DND-41 (cell line): ENCODE data around the gene RACK1.
A peak's percentile ranks its signal among the peaks of the same experiment; 100 is the strongest.

Source experiments
- CTCF ChIP-seq: IDR thresholded peaks from 2 replicates; pipeline ENCODE4 v1.5.1; 2012; ENCODE audit warnings: borderline replicate concordance, low read length, moderate library complexity, mild to moderate bottlenecking; ENCODE audit not compliant: poor library complexity, severe bottlenecking; ENCODE audit errors: extremely low read depth
- EZH2 ChIP-seq: IDR thresholded peaks from 3 replicates; pipeline ENCODE4 v1.6.1; 2012; ENCODE audit warnings: borderline replicate concordance, low read depth, mild to moderate bottlenecking, moderate library complexity, low read length, inconsistent platforms; ENCODE audit not compliant: severe bottlenecking

- peak; percentile 59 for TF ChIP-seq CTCF
- no peak for TF ChIP-seq EZH2
Measured at GRCh38 chr5:181190711-181191525, 52.8 kb downstream of the RACK1 start.
